Ascending aorta (tissue), 2 donors: ENCODE data around the gene SPATC1L. TPM values are rescaled to one million over a fixed set of nuclear protein-coding genes. Genes with fewer than 3 reads are reported as not detected.

Source experiments
- DNase-seq, 2 donors: peaks; one replicate each; pipeline ENCODE4 v3.0.0-alpha.2; 2019; ENCODE audit warnings: low spot score in 2 of 2
- H3K27ac ChIP-seq, 2 donors: fragments of 200-600 bp; sonication (generic); one replicate each; pipeline ENCODE4 v1.5.1; 2016 to 2017; ENCODE audit warnings: mild to moderate bottlenecking in 1 of 2
- H3K27me3 ChIP-seq: fragments of 200-600 bp; sonication (generic); one replicate; pipeline ENCODE4 v1.5.1; 2017
- H3K36me3 ChIP-seq, 2 donors: fragments of 200-600 bp; sonication (generic); one replicate each; pipeline ENCODE4 v1.5.1; 2016
- H3K4me1 ChIP-seq, 2 donors: fragments of 200-600 bp; sonication (generic); one replicate each; pipeline ENCODE4 v1.5.1; 2016 to 2017; ENCODE audit warnings: mild to moderate bottlenecking in 1 of 2
- H3K4me3 ChIP-seq, 2 donors: fragments of 200-600 bp; sonication (generic); one replicate each; pipeline ENCODE4 v1.5.1; 2016 to 2017; ENCODE audit warnings: mild to moderate bottlenecking in 1 of 2
- H3K9me3 ChIP-seq, 2 donors: fragments of 200-600 bp; sonication (generic); one replicate each; pipeline ENCODE4 v1.5.1; 2016
- intact Hi-C: fragments of 100-400 bp; cut with DNase I; formaldehyde crosslinking; loops from one replicate; pipeline ENCODE4 v1.15.1; 2023
- total RNA-seq: library from RNA; depleted of rRNA; stranded (reverse); fragments of >200 nt; gene quantifications from one replicate; pipeline ENCODE4 v1.1.0, GENCODE V29; 2016
- TF ChIP-seq, protein P1 (sequence below), 3 experiments: fragments of 200-600 bp in 2 of 3; fragments of 450-650 bp in 1 of 3; sonication (generic) in 2 of 3; IDR thresholded peaks; one replicate each; pipeline ENCODE4 v1.5.1; 2016 to 2019; ENCODE audit warnings: antibody characterized with exemption in 3 of 3, mild to moderate bottlenecking in 1 of 3, moderate library complexity in 1 of 3

Gene SPATC1L
- total RNA-seq, 1 donor from 2014 or later: 37.4 TPM

DNA sequence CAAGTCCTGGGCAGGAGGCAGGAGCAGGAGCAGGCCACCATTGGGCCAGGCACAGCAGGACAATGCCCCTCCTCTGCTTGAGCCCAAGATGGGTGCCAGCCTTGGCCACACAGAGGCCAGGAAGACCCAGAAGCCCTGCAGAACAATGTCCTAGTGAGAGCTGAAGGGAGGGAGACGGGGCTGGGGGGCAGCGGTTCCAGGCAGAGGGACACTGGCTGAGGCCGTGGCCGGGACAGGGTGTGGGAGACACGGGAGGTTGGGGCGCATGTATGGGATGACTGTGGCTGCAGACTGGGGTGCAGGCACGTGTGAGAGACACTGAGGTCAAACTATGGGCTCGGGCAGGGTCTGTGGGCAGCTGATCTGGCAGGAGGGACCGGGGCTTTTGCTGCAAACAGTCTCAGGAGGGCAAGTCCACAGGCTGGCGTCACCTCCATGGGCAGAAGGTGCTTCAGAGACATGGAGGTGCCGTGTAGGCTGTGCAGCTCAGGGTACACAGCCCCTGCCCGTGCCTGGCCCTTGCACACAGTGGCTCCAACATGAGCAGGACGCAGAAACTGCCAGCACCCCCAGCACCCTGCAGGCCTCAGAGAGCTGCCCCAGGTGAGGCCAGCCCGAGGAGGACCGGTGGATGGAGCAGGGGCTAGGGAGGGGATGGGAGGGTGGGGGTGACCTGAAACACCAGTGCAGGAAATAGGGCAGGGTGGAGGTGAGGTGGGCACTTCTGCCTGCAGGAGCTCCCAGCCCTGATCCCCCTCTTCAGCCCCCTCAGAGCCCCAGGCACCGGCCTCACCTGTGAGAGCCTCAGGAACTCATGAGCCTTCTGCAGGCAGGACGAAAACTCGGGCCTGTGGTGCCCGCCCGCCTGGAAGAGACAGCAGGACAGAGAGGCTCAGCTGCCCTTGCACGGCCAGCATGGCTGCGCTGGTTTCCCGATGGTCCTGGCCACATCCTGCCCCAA is 24.8 kb upstream of the SPATC1L start:
- intact Hi-C loops: no loop called here
- no peaks in the 10 kb centered on the region for H3K27me3 ChIP-seq
- TF ChIP-seq, protein P1, sequence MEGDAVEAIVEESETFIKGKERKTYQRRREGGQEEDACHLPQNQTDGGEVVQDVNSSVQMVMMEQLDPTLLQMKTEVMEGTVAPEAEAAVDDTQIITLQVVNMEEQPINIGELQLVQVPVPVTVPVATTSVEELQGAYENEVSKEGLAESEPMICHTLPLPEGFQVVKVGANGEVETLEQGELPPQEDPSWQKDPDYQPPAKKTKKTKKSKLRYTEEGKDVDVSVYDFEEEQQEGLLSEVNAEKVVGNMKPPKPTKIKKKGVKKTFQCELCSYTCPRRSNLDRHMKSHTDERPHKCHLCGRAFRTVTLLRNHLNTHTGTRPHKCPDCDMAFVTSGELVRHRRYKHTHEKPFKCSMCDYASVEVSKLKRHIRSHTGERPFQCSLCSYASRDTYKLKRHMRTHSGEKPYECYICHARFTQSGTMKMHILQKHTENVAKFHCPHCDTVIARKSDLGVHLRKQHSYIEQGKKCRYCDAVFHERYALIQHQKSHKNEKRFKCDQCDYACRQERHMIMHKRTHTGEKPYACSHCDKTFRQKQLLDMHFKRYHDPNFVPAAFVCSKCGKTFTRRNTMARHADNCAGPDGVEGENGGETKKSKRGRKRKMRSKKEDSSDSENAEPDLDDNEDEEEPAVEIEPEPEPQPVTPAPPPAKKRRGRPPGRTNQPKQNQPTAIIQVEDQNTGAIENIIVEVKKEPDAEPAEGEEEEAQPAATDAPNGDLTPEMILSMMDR (IDR thresholded peaks at IDR 0.05): no peak
- H3K4me3 ChIP-seq: no peak overlapping the region
- no peaks in the 10 kb centered on the region for H3K4me1 ChIP-seq
- peak in 1 of 2 donors; percentile 57 for DNase-seq
- no peak overlapping the region for H3K27ac ChIP-seq
- H3K36me3 ChIP-seq: peaks cover 77 to 89% of the 10 kb centered on the region in 2 donors
- no peaks in the 10 kb centered on the region for H3K9me3 ChIP-seq

DNA sequence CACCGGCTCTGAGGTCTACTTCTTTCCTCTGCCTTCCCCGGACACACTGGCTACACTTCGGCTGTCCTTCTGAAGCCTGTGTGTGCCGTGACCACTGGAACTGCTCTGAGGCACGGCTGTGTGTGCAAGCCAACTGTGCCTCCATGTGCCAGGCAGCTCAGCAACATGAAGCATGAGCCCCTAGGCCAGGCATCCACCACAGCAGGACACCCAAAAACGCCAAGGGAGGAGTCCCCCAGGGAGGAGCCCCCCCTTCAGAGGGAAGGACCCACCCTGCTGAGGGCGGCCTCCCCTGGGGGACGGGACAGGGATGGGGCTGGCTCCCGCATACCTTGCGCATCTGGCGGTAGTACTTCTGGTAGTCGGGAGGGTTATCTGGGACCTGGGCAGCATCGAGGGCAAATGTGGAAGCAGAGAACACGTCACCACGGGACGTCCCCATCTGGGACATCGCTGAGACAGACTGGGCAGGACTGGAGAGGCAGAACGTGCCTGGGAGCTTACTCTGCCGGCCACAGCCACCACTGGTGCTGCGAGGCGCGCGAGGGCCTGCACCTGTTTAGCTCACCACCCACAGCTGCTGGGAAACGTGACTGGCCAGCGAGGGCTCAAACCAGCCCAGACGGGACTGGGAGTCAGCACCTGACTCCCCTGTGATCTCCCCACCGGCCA is 23.8 kb upstream of the SPATC1L start:
- Histone ChIP-seq H3K27ac (no peak overlapping the region), H3K4me3 (no peak overlapping the region), H3K36me3 (peaks cover 77 to 87% of the 10 kb centered on the region in 2 donors), H3K4me1 (no peaks in the 10 kb centered on the region), H3K9me3 (no peaks in the 10 kb centered on the region), H3K27me3 (no peaks in the 10 kb centered on the region)
- peak in 1 of 2 donors; percentile 53 for DNase-seq
- intact Hi-C loops: no loop called here
- TF ChIP-seq, protein P1 (IDR thresholded peaks at IDR 0.05): no peak

DNA sequence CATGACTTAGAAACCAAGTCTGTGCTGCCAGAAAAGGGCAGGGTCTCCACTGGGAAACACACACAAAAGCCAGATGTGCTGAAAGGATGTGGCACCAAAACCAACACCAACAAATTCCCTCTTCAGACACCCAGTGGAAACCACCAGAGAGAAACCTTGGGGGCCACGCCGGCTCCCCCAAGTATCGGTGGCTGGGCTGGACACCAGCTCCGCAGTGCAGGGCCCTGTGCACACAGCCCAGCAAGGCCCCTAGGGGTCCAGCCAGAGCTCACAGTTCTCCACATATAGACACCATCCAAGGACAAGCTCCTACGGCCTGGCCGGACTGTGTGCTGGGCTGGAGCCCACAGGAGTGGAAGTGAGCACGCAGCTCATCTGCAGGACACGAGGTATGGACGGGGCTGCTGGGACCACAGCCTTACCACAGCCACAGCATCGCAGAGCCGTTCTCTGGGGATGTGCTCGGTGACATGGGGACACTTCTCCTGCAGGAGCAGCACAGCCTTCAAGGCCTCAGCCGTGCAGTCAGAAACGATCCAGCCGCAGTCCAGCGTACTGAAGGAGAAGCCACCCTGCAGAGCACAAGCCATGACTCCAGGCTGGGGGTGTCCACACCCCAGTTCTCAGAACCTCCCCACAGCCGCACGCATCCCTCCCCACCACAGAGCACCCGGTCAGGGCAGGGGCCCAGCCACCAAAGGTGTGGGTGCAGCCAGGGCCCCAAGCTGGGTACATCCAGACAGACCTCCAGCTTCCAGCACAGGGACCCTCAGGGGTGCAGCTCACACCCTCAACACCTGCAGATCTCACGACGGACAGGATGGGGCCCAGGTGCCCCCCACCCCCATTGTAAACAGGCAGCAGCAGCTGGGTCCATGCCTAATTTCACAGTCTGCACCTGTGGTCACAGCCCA is 23.0 kb upstream of the SPATC1L start:
- no peak overlapping the region for H3K27ac ChIP-seq
- intact Hi-C loops: no loop called here
- H3K27me3 ChIP-seq: no peaks in the 10 kb centered on the region
- TF ChIP-seq, protein P1 (IDR thresholded peaks at IDR 0.05): no peak
- peak in 1 of 2 donors; percentile 58 for DNase-seq
- H3K36me3 ChIP-seq: peaks cover 75 to 87% of the 10 kb centered on the region in 2 donors
- no peaks in the 10 kb centered on the region for H3K4me1 ChIP-seq
- H3K9me3 ChIP-seq: no peaks in the 10 kb centered on the region
- H3K4me3 ChIP-seq: no peak overlapping the region

DNA sequence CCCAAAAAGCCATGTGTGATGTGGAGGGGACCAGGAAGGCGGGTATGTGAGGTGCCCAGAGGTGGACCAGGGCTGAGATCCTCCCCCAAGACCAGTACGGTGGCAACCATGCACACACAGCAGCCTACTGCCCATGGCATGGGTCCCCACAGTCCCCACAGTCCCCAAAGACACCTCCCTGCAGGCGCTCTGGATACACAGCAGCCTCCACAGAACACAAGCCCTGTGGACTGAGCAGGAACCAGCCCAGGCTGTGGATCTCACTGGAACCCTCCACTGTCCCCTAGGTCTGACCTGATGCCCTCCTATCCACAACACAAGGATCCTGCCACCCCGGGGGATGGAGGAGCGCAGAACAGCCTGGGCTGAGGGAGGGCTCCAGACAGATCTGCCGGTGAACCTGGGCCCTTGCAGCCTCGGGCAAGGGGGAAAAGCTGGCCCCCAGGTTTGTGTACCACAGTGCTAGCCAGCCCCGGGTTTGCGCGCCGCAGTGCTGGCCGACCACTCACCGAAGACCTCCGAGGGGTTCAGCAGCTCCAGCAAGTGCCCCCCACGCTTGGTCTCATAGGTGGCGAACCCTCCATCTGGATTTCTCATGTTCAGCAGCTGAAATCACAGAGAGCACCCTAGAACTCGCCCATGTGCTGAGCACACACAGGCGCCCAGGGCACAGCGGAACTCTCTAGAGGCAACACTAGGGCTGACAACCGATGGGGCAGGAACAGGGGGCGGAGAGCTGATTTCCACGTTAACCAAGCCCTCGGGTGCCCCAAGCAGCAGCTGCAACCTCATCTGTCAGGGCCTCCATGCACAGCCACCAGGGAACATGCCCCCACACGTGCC is 22.1 kb upstream of the SPATC1L start:
- Histone ChIP-seq H3K9me3 (no peaks in the 10 kb centered on the region), H3K4me3 (no peak overlapping the region), H3K27ac (no peak overlapping the region), H3K27me3 (no peaks in the 10 kb centered on the region), H3K36me3 (peaks cover 70 to 79% of the 10 kb centered on the region in 2 donors), H3K4me1 (no peaks in the 10 kb centered on the region)
- intact Hi-C loops: no loop called here
- TF ChIP-seq, protein P1 (IDR thresholded peaks at IDR 0.05): no peak
- peak in 1 of 2 donors; percentile 43 for DNase-seq
